ENCODE results near the gene GRAMD2B.

- TF ChIP-seq NFIC (IDR thresholded peaks at IDR 0.05) (no peak), RAD21 (IDR thresholded peaks at IDR 0.05; ENCODE audit: low read depth) (no peak), TAF1 (IDR thresholded peaks at IDR 0.05; ENCODE audit: low read depth) (no peak), MAX (IDR thresholded peaks at IDR 0.05) (no peak), REST (IDR thresholded peaks at IDR 0.05; ENCODE audit: low read depth) (no peak), ZBTB7A (IDR thresholded peaks at IDR 0.05; ENCODE audit: low read depth) (no peak), TCF12 (IDR thresholded peaks at IDR 0.05; ENCODE audit: low read depth) (no peak), USF1 (IDR thresholded peaks at IDR 0.05) (no peak), CEBPB (IDR thresholded peaks at IDR 0.05) (no peak), TEAD4 (IDR thresholded peaks at IDR 0.05) (no peak), FOXM1 (IDR thresholded peaks at IDR 0.05; ENCODE audit: borderline replicate concordance, low read depth) (no peak), YY1 (IDR thresholded peaks at IDR 0.05; ENCODE audit: low read depth) (no peak), EGR1 (IDR thresholded peaks at IDR 0.05) (no peak), EP300 (IDR thresholded peaks at IDR 0.05; ENCODE audit: borderline replicate concordance) (no peak)
These were observed 10.5 kb downstream of the GRAMD2B start for GRCh38 chr5:126433701-126434100.

Measured in Ishikawa (cell line).